HG03469 (cell line): Measurements from ENCODE around the gene FOXD4L1.
"Not testable (repeated sequence)": the region's sequence is repeated elsewhere in the genome, so short reads cannot be mapped to it uniquely, and the experiment has no call there.

Source experiments
- ATAC-seq: cut with Tn5 transposase; IDR thresholded peaks from one replicate; pipeline ENCODE4 v1.9.1; 2021; ENCODE audit warnings: mild to moderate bottlenecking, moderate library complexity, moderate number of reproducible peaks; ENCODE audit not compliant: unreplicated experiment

The FOXD4L1 gene

DNA sequence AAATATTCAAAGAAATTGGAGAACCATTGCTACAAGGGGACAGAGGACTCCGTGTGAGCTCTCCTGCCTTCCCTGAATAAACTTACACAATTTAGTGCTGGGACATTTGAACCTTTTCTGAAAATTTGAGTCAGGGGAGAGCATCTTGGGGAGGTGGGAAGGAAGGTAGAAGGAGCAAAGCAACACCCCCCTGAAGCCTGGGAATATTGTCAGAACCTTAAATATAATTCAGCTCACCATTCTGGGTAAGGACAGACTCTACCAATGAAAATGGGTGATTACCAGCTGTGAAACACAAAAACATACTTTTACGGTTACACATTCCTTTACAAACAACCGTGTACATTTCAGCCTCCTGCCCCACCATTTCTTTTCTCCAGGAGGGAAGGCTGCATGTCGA lies at the start of gene FOXD4L1:
Gene FOXD4L1 (plus strand): TSS at position 301 of the 400 bp plus-strand sequence. CDS start 592 bp downstream, outside the sequence.
- ATAC-seq: not testable (repeated sequence)

- not testable (repeated sequence) for ATAC-seq
Observed at GRCh38 chr2:113465770-113466169, 32.7 kb upstream of the FOXD4L1 start.

DNA sequence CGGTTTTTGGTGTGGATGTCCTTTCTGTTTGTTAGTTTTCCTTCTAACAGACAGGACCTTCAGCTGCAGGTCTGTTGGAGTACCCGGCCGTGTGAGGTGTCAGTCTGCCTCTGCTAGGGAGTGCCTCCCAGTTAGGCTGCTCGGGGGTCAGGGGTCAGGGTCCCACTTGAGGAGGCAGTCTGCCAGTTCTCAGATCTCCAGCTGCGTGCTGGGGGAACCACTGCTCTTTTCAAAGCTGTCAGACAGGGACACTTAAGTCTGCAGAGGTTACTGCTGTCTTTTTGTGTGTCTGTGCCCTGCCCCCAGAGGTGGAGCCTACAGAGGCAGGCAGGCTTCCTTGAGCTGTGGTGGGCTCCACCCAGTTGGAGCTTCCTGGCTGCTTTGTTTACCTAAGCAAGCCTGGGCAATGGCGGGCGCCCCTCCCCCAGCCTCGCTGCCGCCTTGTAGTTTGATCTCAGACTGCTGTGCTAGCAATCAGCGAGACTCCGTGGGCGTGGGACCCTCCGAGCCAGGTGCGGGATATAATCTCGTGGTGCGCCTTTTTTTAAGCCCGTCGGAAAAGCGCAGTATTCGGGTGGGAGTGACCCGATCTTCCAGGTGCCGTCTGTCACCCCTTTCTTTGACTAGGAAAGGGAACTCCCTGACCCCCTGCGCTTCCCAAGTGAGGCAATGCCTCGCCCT lies 21.6 kb upstream of the FOXD4L1 start:
- not testable (repeated sequence) for ATAC-seq

DNA sequence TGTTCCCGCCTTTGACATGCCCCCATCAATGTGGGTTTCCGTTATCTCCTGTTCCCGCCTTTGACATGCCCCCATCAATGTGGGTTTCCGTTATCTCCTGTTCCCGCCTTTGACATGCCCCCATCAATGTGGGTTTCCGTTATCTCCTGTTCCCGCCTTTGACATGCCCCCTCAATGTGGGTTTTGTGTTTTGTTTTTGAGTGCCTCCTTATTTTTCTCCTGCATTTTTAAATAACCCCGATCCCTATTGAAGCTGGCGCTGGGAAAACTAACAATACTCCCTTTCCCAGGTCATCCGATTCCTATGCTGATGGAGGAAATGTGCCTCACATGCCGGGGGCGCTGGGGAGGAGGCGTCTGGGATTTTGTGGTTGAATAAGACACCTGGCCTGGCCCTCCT lies 1.9 kb upstream of the FOXD4L1 start:
- not testable (repeated sequence) for ATAC-seq

GRCh38 chr2:113499019-113499885 lies 787 bp downstream of the FOXD4L1 start:
- ATAC-seq: not testable (repeated sequence)

DNA sequence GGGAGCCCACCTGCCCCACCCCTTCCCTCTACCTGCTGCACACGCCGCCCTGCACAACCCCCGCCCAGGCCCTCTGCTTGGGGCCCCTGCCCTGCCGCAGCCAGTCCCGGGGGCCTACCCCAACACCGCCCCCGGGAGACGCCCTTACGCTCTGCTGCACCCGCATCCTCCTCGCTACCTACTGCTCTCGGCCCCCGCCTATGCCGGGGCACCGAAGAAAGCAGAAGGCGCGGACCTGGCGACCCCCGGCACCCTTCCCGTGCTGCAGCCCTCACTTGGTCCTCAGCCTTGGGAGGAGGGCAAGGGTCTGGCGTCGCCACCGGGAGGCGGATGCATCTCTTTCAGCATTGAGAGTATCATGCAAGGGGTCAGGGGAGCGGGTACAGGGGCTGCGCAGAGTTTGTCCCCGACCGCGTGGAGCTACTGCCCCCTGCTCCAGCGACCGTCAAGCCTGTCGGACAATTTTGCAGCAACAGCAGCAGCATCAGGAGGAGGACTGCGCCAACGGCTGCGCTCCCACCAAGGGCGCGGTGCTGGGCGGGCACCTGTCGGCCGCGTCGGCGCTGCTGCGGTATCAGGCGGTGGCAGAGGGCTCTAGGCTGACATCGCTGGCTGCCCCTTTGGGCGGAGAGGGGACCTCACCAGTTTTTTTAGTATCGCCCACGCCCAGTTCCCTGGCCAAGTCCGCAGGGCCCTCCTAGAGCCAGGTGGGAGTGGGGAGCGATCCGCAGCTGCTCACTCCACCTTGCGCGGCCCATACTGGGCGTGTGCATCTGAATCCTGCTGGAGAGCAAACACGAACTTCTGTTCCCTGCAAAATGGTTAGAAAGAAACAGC lies 1.6 kb downstream of the FOXD4L1 start:
- not testable (repeated sequence) for ATAC-seq

DNA sequence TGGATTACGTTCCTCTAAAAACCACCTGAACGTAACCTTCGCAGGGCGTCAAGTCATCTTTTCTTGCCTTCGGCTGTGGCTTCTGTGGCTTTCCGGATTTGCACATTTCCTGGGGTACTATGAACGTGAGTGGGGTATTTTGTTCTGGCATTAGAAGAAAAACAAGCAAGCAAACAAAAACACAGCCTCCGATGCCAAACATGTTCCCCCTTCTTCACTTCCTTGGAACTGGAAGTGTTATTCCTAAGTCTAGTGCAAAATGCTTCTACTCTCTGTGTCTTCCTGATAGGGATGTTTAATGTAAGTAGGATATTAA lies 2.2 kb downstream of the FOXD4L1 start:
- ATAC-seq: not testable (repeated sequence)

GRCh38 chr2:113502216-113503093 lies 4.0 kb downstream of the FOXD4L1 start:
- not testable (repeated sequence) for ATAC-seq

- not testable (repeated sequence) for ATAC-seq
Observed at GRCh38 chr2:113503094-113504042, 4.9 kb downstream of the FOXD4L1 start.

GRCh38 chr2:113504081-113504480 lies 5.6 kb downstream of the FOXD4L1 start:
- ATAC-seq: not testable (repeated sequence)

DNA sequence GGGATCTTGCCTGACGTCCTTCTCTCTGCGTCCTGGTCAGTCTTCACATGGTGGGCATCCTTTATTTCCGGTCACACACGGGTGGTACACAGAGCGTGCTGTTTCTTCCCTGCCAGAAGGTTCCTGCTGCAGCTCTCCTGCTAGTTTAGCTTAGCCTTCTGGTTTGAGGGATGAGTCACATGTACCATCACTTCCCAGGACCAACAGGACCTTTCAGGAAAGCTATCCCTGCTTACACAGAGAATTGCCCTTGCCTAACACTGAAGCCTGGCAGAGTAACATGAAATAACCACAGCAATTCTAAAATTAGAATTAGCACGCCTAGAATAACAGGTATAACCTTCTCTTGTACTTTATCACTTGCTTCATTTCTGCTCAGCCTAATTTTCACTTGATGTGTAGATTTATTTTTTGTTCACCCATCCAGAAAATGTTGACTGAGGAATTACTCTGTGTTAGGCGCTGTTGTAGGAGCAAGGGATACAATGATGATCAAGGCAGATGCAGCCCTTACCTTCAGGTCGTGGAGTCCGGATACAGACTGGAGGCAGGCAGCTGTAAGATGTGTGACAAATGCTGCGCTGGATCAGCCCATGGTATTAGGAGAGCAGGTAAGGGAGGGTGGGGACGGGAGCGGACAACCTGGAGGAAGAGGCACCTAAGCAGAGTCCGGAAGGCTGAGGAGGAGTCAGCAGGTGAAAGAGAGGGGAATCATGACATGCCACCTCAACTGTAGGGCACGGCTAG lies 9.1 kb downstream of the FOXD4L1 start:
- ATAC-seq: not testable (repeated sequence)

DNA sequence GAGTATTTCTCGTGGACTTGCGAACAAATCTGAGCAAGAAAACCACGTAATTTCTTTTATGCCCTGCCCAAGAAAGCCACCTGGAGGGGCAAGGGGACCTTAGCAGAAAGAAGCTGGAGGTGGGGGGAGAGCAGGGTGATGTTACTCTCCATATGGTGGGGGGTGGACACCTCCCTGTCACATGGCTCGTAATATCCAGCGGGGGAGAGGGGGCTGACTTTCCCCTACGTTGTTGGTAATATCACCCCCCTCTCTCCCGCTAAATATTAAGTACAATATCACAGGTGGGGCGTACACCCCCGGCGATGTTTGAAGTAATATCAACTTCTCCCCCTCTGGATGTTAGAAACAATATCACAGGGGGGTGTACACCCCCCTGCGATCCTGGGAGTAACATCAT lies 9.7 kb downstream of the FOXD4L1 start:
- not testable (repeated sequence) for ATAC-seq

GRCh38 chr2:113510913-113511312 lies 12.4 kb downstream of the FOXD4L1 start:
- not testable (repeated sequence) for ATAC-seq

- not testable (repeated sequence) for ATAC-seq
Observed at GRCh38 chr2:113511859-113512258, 13.4 kb downstream of the FOXD4L1 start.

GRCh38 chr2:113515457-113515856 lies 17.0 kb downstream of the FOXD4L1 start:
- ATAC-seq: not testable (repeated sequence)

- ATAC-seq: not testable (repeated sequence)
Observed at GRCh38 chr2:113515995-113516394, 17.5 kb downstream of the FOXD4L1 start.

DNA sequence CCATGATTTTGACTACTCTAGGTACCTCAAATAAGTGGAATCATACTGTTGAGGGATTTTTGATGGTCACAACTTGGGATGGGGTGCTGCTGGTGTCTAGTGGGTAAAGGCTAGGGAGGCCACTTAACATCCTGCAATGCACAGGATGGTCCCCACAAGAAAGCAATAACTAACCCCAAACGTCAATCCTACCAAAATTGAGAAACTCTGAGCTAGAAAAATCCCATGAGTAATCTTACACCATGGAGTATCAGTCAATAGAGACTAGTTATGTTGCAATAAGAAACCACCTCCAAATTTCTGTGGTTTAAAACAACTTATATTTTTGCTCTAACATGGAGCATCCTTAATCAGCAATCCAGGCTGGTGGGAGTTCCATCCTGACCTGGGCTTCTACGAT lies 18.6 kb downstream of the FOXD4L1 start:
- ATAC-seq: not testable (repeated sequence)

DNA sequence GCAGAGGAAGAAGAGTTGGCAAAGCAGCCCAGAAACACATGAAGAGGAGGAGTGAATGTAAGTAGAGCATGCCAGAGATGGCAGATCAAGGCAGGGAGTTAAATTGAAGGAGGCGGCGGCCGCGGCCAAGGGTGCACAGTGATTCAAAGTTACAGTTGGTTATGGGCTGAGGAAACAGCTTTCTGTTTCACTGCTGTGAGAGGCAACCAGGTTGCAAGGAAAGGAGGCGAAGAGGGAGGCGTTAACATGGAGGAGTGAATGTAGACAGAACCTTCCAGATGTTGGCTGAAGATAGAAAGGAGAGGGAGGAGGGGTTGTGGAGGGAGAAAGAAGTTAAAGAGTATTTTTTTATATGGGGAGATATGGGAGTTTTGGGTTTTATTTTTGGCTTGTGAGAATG lies 22.4 kb downstream of the FOXD4L1 start:
- not testable (repeated sequence) for ATAC-seq
